NCI-H2171 treated with DMSO at 0.1 percent for 48 hours (cell line): ENCODE measurements around the gene SLC6A12.
A peak's percentile ranks its signal among the peaks of the same experiment; 100 is the strongest.
"Not testable (repeated sequence)": the region's sequence is repeated elsewhere in the genome, so short reads cannot be mapped to it uniquely, and the experiment has no call there.

ENCODE experiments used
- DNase-seq: peaks from one replicate; lab custom pipeline; 2025; lab: John Stamatoyannopoulos, UW

Gene SLC6A12

DNA sequence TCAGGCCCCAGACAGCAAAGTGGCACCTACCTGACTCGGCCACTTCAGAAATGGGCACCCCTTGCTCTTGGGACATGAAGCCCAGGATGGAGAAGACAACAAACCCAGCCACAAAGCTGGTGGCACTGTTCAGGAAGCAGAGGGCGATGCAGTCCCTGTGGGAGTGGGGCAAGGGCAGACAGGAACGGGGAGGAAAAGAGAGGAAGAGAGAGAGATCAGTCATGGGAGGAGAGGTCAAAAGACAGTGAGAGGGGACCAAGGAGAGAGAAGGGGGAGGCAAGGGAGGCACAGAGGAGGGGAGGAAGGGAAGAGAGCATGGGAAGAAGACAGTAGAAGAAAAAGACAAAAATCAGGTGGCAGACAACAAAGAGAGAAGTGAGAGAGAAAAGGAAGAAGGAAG is 16.6 kb downstream of the SLC6A12 start:
- no peak for DNase-seq

DNA sequence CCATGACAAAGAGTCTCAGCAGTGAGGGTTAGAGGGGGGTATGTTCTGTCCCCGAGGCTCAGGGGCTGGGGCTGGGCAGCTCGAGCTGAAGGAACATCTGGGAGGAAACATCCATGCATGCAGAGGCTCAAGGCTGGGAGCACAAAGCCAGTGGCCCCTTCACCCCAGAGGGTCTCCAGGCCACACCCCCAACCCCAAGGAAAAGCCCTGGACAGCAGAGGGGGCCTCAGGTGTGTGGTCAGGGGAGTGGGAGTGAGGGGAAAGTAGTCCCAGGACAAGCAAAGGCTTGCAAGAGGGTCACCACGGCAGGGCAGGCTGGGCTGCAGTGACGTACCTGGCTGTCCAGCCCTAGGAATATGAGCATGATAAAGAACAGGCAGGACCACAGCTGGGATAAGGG is 17.5 kb downstream of the SLC6A12 start:
- DNase-seq: no peak

DNA sequence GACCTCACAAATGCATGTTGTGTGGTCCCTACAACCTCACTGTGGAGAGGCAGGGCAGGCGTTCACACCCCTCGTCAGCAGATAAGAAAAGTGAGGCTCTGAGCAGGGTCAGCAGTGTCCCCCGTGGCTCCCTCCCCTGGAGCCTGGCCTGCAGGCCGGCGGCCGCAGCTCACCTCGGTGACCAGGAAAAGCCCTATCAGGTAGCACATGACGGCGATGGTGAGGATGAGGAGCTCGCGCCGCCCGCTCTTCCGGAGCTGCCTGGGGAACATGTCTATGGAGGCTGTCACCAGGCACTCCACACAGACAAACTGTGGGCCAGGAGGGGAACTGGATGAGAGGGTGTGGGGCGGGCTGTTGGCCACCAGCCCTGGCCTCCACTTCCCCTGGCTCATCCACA is 18.0 kb downstream of the SLC6A12 start:
- no peak for DNase-seq

DNA sequence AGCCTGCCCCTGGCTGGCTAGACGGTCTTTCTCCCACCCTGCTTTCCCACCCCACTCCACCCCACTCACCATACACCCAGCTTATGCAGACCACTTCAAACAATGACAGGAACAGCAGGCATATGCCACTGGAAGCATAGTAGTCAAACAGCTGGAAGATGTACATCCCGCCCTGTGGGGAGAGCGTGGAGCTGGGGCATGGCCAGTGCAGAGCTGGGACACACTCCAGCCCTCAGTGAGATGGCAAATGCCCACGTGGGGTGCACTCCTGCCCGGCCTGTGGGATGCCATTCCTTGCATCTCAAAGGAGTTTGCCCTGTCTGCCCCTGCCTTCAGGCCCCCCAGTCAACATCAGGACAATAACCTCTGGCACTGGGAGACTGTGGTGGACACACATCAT is 18.8 kb downstream of the SLC6A12 start:
- no peak for DNase-seq

DNA sequence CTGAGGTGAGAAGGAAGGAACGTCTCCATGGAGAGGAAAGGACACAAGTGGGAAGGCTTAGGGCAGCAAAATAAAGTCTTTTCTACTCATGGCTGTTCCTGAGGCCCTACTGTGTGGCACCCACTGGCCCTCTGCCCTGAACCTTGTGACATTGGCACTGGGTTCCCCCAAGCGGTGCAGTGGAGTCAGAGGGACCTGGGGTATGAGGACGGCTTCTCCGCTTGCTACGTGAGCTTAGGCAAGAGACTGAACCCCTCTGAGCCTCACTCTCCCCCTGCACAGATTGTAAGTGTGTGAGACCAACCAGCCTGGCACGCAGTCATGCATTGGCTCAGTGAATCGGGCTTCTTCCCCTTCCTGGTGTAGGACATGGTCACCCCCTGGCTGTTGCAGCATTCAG is 19.7 kb downstream of the SLC6A12 start:
- DNase-seq: no peak

DNA sequence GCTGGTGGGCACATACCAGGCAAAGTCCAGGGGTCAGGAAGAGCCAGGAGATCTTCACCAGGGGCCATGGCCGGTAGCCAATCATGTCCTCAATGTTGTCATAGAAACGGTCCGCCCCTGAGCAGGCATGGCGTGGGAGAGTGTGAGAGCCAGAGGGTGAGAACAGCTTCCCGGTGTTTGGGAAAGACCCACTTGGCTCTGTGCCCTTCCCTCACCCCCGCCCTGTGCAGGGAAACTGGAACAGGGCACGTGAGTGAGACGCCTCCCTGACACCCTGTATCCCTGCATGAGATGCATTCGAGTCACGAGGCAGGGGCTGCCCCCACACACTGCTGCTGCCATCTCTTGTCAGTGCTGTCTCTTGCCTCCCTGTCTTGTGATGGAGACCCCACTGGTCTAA is 20.7 kb downstream of the SLC6A12 start:
- no peak for DNase-seq

DNA sequence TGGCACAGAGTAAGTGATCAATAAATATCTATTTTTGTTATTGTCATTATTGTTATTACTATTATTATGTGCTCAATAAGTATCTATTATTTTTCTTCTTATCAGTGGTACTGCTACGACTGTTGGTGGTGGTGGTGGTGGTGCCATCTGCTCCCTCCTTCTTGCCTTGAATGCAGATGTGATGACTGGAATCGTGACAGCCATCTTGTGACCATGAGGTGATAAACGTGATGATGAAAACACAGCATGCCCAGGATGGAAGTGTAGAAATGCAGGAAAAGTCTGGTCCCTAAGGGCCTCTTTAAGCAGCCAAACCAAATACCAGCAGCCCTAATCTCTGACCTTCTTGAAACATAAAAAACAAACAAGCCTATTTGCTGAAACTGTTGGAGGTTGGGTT is 22.4 kb downstream of the SLC6A12 start:
- DNase-seq: no peak

DNA sequence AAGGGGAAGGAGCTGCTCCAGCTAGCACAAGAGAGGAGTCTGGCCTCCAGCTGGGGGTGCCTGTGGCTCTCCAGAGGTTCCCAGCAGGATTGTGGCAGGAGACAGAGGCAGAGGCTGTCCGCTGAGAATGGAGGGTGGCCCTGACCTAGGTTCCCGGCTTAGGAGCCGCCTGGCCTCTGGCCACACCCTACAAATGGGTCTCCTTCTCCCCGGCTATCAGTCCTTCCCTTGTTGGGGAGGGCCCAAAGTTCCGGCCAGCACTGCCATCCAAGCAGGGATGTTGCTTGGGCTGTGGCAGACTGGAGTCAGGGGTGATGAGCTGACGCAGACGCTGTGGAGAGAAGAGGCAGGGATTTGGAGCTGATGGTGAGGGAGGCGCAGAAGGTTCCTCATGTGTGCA is 23.1 kb downstream of the SLC6A12 start:
- DNase-seq: no peak

DNA sequence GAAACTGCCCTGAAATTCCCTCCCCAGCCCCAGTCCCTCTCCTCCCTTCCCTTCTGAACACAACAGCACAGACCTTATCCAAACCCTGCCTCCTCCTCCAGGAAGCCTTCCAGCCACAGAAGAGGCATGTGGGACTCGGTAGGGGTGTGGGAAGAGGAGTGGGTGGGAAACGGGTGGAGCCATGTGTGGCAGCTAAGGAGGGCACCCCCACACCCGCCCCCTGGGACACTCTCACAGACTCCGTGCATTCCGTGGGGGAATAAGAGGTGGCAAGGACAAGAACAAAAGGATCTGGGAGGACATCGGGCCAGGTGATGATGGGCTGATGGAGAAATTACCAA is 24.4 kb downstream of the SLC6A12 start:
- no peak for DNase-seq

DNA sequence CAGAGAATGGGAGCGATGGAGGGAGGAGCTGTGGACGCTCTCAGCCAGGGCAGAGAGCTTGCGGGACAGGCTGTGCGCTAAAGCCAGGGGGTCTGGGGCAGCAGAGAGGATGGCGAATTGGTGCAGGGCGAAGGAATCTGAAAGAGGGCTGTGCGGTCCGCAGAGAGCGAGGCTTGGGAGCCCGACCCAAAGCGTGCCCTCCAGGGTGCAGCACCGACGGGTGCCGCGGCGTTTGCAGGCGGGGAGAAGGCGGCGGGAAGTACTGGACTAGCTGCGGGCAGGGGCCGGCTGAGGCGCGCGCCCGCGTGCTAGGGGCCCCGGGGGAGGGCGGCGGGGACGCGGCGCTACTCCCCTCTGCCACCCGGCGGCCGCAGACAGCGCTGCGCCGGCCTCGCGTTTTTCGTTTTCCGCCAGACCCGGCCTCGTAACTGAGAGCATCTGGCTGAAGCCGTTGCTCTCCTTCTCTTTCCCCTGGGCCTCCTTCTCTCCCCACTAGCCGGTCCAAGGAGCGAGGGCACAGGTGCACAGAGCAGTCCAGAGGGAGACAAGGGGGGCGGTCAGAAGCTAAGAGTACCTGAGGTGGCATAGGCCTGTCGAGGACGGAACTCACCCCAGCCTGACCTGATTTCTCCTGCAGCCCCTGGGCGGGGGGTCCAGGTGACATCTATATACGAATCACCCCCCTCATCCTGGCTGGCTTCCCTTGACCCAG is 24.9 kb downstream of the SLC6A12 start:
- peak; percentile 88 for DNase-seq

DNA sequence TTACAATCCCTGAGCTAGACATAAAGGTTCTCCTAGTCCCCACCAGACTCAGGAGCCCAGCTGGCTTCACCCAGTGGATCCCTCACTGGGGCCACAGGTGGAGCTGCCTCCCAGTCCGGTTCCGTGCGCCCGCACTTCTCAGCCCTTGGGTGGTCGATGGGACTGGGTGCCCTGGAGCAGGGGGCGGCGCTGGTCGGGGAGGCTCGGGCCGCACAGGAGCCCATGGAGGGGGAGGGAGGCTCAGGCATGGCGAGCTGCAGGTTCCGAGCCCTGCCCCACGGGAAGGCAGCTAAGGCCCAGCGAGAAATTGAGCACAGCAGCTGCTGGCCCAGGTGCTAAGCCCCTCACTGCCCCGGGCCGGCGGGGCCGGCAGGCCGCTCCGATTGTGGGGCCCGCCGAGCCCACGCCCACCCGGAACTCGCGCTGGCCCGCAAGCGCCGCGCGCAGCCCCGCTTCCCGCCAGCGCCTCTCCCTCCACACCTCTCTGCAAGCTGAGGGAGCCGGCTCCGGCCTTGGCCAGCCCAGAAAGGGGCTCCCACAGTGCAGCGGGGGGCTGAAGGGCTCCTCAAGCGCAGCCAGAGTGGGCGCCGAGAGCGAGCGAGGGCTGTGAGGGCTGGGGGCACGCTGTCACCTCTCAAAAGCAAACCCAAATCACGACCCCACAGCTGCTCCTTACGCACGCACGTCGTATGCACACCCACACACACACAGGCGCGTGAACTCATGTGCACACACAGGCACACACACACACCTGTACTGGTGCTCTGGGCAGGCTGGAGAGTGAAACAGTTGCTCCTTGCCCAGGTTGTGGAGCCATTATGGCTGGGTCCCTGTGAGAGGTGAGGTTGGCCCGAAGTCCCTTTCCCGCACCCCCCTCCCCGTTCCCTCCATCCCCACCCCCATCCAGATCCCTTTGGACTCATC is 25.7 kb downstream of the SLC6A12 start:
- DNase-seq: not testable (repeated sequence)

DNA sequence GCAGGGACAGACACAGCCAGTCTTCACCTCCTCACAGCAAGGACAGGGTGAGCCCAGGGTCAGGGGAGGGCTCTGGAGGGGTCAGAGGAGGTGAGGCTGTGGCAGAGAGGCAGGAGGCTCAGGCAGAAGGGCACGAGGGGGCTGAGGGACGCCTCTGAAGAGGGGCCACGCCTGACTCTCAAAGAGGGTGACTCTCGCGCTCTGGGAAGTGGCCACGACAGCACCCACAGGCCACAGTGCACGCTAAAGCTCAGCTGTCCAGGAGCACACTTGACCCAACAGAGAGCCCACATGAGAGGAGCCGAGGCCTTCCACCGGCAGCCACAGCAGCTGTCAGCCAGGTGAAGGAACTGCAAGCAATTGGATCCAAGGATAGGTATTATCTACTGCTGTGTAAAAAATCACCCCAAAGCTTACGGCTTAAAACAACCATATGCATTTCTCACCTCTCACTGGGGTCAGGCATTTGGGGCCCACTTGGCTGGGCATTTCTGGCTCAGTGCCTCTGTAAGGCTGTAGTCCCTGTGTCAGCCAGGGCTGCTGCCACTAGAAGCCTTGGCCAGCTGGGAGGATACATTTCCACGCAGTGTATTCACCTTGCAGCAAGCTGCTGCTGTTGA is 27.8 kb downstream of the SLC6A12 start:
- no peak for DNase-seq

DNA sequence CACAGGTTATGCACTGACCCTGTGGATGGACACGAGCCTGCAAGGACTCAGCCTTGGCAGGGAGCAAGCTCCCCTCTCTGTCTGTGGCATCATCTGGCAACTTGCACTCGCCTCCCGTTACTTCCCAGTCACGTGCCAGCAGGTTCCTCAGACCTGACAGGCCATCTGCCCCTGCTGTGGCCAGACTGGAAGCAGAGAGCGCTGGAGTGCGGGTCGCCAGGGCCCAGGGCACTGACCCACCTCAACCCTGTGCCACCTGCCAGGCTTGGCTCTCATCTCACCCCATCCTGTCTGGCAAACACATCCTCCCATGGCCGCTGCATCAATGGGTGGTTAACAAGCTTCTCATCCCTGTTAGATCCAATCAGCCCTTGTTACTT is 28.4 kb downstream of the SLC6A12 start:
- peak; percentile 25 for DNase-seq

DNA sequence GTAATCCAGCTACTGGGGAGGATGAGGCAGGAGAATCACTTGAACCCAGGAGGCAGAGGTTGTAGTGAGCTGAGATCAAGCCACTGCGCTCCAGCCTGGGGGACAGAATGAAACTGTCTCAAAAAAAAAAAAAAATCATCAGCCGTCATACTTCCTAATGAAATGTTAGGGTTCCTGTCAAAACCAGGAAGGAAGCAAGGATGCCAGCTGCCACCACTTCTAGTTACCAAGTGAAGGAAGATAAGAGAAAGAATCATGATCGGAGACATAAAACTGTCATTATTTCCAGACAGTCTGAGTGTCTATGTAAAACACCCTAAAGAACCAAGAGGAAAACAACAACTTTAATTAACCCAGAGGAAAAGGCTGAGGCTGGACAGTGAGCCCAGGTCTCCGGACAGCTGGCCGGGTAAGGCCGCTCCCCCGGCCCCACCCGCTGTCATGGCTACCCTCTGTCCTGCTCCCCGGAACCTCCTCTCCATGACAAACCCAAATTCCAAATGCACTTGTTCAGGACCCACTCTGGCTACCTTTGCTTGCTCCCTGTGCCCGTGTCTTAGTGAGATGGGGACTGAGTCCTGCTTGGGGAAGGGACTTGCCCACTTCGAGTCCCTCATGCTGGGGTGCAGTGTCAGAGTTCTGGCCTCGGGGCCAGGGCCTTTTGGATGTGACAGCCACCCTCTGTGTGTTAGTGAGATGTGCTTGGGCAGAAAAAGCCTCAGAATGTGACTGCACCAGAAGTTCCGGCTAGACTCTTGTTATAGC is 29.0 kb downstream of the SLC6A12 start:
- DNase-seq: no peak

DNA sequence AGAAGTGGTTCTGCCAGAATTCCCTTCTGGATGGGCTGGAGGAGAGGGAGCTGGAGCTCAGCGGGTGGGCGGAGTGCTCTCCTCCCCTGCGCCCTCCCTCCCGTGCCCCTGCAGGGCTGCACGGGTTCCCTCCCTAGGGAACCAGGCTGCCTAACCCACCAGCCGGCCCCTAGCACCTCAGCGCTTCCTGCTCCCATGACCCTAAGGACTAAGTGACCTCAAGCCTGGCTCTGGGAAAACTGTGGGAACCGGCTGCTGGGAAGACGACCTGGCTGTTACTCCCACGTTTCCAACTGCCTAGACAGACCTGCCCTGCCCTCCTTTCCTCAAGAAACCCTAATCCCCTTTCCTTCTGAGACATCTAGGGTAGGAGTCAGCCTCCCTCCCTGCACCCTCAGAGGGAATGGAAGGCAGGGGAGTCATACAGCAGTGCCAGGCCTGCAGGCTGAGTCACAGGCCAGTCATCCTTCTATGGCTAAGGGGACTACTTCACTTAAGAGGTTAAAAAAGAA is 31.5 kb downstream of the SLC6A12 start:
- DNase-seq: no peak

DNA sequence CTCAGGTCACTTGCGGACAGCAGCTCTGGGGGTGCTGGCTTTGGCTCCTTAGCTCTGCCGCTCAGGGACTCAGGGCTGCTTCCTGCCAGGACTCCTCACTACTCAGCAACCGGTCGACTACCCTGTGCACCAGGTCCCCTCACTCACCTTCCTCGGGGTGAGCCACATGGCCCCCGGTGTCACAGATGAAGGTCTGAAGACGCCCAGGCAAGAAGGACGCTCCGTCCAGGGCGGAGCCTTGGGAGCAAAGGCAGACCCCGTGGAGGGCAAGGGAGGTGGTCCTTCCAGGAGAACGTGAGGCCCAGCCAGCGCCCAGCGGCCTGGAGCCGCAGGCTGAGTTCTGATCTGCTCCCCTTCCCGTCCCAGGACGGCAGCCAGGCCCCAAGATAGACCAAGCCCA is 32.0 kb downstream of the SLC6A12 start:
- DNase-seq: no peak

DNA sequence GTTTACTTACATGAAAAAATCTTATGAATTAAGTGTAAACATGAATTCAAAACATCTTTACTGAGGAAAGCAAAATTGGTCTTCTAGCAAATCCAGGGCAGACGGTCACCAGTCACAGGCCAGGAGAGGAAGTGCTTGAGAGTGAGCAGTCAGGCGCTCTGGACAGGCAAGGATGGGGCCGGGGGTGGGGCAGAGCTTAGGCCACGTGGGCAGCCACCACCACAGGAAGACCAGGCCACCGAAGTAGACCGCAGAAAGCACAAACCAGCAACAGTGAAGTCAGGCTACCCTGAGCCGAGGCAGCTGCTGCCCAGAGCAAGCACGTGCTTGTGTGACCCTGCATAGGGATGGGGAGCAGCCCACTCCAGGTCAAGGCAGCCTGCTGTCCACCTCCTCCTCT is 33.5 kb downstream of the SLC6A12 start:
- DNase-seq: no peak

DNA sequence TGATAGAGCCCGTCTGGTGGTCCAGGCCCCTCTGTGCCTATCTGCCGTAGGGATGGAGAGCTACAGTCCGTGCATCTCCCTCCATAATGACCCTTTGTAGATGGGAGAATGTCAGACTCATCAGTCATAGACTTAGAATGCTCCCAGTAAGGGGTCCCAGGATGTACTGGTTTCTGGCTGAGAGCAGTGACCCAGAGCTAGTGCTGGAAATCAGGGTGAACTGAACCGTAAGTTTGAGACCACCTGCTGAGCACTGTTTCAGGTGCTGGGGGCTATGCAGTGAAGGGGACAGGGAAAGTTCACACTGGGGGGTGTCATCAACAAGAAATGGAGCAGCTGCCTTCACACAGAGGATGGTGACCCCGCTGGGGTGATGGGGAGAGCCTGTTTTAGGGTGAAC is 34.1 kb downstream of the SLC6A12 start:
- DNase-seq: no peak

DNA sequence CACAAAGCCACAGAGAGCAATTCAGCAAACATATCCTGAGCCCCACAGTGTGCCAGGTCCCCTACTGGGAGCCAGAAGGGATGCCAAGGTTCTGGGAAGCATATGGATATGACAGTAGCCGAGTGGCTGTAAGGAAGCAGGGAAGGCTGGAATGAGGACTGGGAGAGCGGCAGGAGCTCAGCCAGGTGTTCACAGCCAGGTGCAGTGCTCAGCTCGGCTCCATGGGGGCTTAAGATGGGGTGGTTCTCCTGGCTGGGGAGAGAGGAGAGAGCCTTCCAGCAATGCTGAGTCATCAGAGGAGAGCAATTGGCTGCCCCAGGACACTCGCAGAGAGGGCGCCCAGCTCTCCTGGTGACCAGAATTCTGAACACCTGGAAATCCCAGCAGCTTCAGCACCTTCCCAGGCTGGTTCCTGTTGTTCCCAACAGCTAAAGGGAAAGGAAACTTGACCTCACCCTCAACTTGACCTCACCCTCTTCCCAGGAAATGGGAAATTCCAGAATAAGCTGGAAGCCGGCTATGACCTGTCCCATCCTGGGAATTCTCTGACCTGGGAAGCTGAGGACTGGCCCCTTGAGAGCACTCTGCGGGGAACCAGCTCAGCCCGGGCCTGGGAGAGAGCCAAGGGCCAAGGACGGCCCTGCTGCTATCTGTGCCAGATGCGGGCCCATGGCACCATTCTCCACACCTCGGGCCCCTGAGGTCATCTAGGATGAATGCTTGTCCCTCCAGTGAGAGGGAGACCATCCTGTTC is 34.6 kb downstream of the SLC6A12 start:
- peak; percentile 99 for DNase-seq

DNA sequence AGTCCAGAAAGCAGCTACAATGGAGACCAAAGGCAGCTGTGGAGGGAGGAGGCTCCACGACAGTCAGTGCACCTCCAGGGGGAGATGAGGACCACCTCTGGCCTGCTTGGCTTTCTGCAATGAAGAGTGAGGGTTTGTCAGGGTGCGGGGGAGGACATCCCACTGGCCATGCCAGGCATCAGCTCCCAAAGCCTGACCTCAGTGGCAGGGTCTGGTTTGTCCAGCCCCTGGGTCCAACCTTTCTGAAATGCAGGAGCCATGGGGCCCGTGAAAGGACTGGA is 35.2 kb downstream of the SLC6A12 start:
- peak; percentile 69 for DNase-seq

DNA sequence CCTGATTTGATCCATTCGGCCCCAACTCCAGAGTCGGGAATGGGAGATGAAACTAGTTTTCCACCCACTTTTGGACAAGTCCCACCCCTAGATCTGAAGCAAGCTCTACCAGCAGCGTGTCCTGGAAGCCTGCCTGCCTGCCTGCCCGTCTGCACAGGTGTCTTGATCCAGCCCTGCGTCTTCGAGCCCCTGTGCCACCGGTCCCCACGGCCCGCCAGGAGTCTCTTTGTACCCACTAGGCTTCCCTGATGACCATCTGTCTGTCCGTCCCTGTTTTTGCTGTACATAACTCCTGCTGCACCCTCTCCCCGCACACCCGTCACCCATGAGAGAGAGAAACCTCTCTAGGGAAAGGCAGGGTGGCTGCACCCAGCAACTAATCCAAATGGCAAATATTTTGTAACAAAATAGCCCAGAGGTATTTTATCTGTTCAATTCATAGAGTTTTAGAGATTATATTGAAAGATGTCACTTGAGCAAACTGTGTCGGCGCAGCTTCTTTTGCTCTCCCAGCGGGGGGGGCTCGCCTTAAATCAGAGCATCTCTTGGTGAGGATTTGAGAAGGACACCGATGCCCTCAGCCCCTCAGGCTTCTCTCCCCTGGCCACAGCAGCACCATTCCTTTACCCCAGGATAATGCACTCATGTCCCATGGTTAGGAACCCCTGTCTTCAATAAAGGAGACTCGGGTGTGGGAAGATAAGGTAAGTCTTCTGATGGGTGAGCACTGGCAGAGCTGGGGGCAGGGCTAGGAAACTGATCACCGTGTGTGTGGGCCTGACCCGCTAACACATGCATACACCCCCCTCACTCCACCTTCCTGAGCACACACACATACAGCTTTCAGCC is 35.8 kb downstream of the SLC6A12 start:
- peak; percentile 36 for DNase-seq
